ENCODE data around the gene YJEFN3. TPM values are rescaled to one million over a fixed set of nuclear protein-coding genes. Genes with fewer than 3 reads are reported as not detected.

Gene YJEFN3
- polyA plus RNA-seq, 12 donors = 2.9 to 14.4 (median 6.6) TPM; not detected in 1

- no peak for DNase-seq
Observed at GRCh38 chr19:19582471-19582870, 53.8 kb downstream of the YJEFN3 start.

- DNase-seq = no peak
Observed at GRCh38 chr19:19584356-19584755, 55.6 kb downstream of the YJEFN3 start.

Other genes with a start within 250 kb of the YJEFN3 start
- gene SUGP1, start 208.4 kb upstream of the YJEFN3 start, polyA plus RNA-seq (ENCODE audit: insufficient read length in 12 of 12) = 10 to 100 TPM in 11 of 12 donors, not detected in 1; 30.7 to 60.9 (median 35.2) TPM
- gene MAU2, start 208.1 kb upstream of the YJEFN3 start, polyA plus RNA-seq (ENCODE audit: insufficient read length in 12 of 12) = 100 to 1,000 TPM in 1 of 12 donors, 10 to 100 TPM in 11; 30.4 to 112 (median 47.5) TPM
- 10 to 100 TPM in 11 of 12 donors, not detected in 1; 35.2 to 69.9 (median 48.4) TPM for gene GATAD2A, start 123.2 kb upstream of the YJEFN3 start, polyA plus RNA-seq (ENCODE audit: insufficient read length in 12 of 12)
- gene TSSK6, start 13.4 kb upstream of the YJEFN3 start, polyA plus RNA-seq (ENCODE audit: insufficient read length in 12 of 12) = under 1 TPM in 10 of 12 donors, not detected in 2; 0.28 to 0.74 (median 0.59) TPM
- gene NDUFA13, start 12.7 kb upstream of the YJEFN3 start, polyA plus RNA-seq (ENCODE audit: insufficient read length in 12 of 12) = 100 to 1,000 TPM in 11 of 12 donors, not detected in 1; 103 to 191 (median 167) TPM
- 10 to 100 TPM in 2 of 12 donors, 1 to 10 TPM in 8, not detected in 2; 1.4 to 13.9 (median 4.1) TPM for gene CILP2, start 9.4 kb downstream of the YJEFN3 start, polyA plus RNA-seq (ENCODE audit: insufficient read length in 12 of 12)
- 1 to 10 TPM in 8 of 12 donors, under 1 TPM in 2, not detected in 2; 0.76 to 6.3 (median 1.8) TPM for gene PBX4, start 89.8 kb downstream of the YJEFN3 start, polyA plus RNA-seq (ENCODE audit: insufficient read length in 12 of 12)
- gene LPAR2, start 99.3 kb downstream of the YJEFN3 start, polyA plus RNA-seq (ENCODE audit: insufficient read length in 12 of 12) = 10 to 100 TPM in 2 of 12 donors, 1 to 10 TPM in 9, not detected in 1; 2.6 to 33.2 (median 5.0) TPM
- 10 to 100 TPM in 2 of 12 donors, 1 to 10 TPM in 9, not detected in 1; 1.8 to 14.7 (median 2.8) TPM for gene GMIP, start 114.7 kb downstream of the YJEFN3 start, polyA plus RNA-seq (ENCODE audit: insufficient read length in 12 of 12)
- 10 to 100 TPM in 11 of 12 donors, not detected in 1; 19.2 to 42.9 (median 24.8) TPM for gene ATP13A1, start 134.8 kb downstream of the YJEFN3 start, polyA plus RNA-seq (ENCODE audit: insufficient read length in 12 of 12)
- gene ZNF101, start 139.9 kb downstream of the YJEFN3 start, polyA plus RNA-seq (ENCODE audit: insufficient read length in 12 of 12) = 10 to 100 TPM in 1 of 12 donors, 1 to 10 TPM in 10, not detected in 1; 5.3 to 22.5 (median 7.2) TPM
- gene ZNF14, start 204.2 kb downstream of the YJEFN3 start, polyA plus RNA-seq (ENCODE audit: insufficient read length in 12 of 12) = 1 to 10 TPM in 10 of 12 donors, not detected in 2; 4.9 to 7.4 (median 5.7) TPM

All from muscle of arm (tissue), 12 donors.